K562 (cell line): Measurements from ENCODE around the gene TXNRD2. TPM values are rescaled to one million over a fixed set of nuclear protein-coding genes. Genes with fewer than 3 reads are reported as not detected.

Source experiments
- RFX1 ChIP-seq: fragments of 450-650 bp; IDR thresholded peaks from 2 replicates; pipeline ENCODE4 v1.6.1; 2016; ENCODE audit warnings: mild to moderate bottlenecking, moderate library complexity
- ZBTB40 ChIP-seq, 2 experiments: fragments of 450-650 bp in 1 of 2; sonication (generic) in 1 of 2; formaldehyde crosslinking in 1 of 2; IDR thresholded peaks; 2 replicates each; pipeline versions ENCODE4 v1.7.1 to v1.9.0; 2016 to 2022; ENCODE audit warnings: inconsistent platforms in 1 of 2, mild to moderate bottlenecking in 1 of 2, missing genetic modification reagents in 1 of 2
- polyA plus RNA-seq, 8 experiments: library from polyadenylated mRNA; depleted of rRNA in 4 of 8; stranded (reverse) in 5 of 8; unstranded in 3 of 8; fragments of >200 nt; fragmentation: Nextera tagmentation in 2 of 8; fragmentation: Illumina TruSeq in 1 of 8; extraction: Ambion mirVana in 2 of 8; extraction: Trizol in 1 of 8; gene quantifications; 2 replicates each; pipeline versions ENCODE4 v1.2.1 to v1.2.3, GENCODE V29; 2011 to 2014; ENCODE audit warnings: inconsistent platforms in 1 of 8, missing spikeins in 1 of 8
- total RNA-seq, 7 experiments: library from RNA; depleted of rRNA in 6 of 7; stranded (reverse); fragments of >200 nt in 6 of 7; fragmentation: Illumina TruSeq in 2 of 7; extraction: Trizol in 2 of 7; gene quantifications; 2 replicates each; pipeline versions ENCODE4 v1.2.1 to v1.2.3, GENCODE V29; 2011 to 2021; ENCODE audit warnings: low replicate concordance in 1 of 7

Gene TXNRD2
- total and polyA plus RNA-seq, 9 of the 15 experiments (the other 6 are each of a cell fraction or from before 2014, with no cell fraction given): 3.3 to 80.2 (median 49.4) TPM

- TF ChIP-seq ZBTB40 (IDR thresholded peaks at IDR 0.05) (no peak), ZBTB40 (CRISPR knock-in tag; IDR thresholded peaks at IDR 0.05) (peak; percentile 40), RFX1 (no peak)
These were observed 67.7 kb downstream of the TXNRD2 start (continued) for GRCh38 chr22:19873960-19874306.
